Heart left ventricle (tissue), 13 donors: ENCODE results near the gene CKS1B.

ENCODE experiments used
- POLR2A ChIP-seq, 2 donors: fragments of 450-650 bp; IDR thresholded peaks; one replicate each; pipeline ENCODE4 v1.6.1; 2017; ENCODE audit warnings: antibody characterized with exemption in 2 of 2, mild to moderate bottlenecking in 2 of 2, moderate library complexity in 2 of 2
- TF ChIP-seq, protein P1 (sequence below), 12 donors: fragments of 200-600 bp; sonication (generic) in 4 of 12; IDR thresholded peaks; one replicate each; pipeline versions ENCODE4 v1.5.0 to v1.8.0; 2018 to 2022; ENCODE audit warnings: antibody characterized with exemption in 12 of 12, mild to moderate bottlenecking in 5 of 12
- donor health status: ischemic (EF 13 %, LVEDD 7.1; RV severe dilation, severe dysfunction).
- donor health status: DM: no; HTN: yes; CAD: no.
- donor health status: DM: no; HTN: no; CAD: no.
- donor health status: ischemic (EF 25% LVEDD 6.9; RV normal size, moderate dysfunction).
- donor health status: ischemic (EF 25% LVEDD 5.7; RV mildly dilated, moderate dysfunction).
- donor health status: ischemic (EF 35%, LVEDD 5.7; RV mildly dilated, moderate dysfunction).
- donor health status: nonischemic (EF 11% LVEDD 7.7; RV severe dilation, severe dysfunction).
- donor health status: DM: yes; HTN: yes; CAD: no.
- donor health status: PGD.
- donor health status: ischemic (EF 29% LVEDD 5.4; RV normal size, mild dysfunction).
- donor health status: nonischemic (EF 23%, LVEDD 6.1; RV moderate dilation, normal function).

- TF ChIP-seq, protein P1, sequence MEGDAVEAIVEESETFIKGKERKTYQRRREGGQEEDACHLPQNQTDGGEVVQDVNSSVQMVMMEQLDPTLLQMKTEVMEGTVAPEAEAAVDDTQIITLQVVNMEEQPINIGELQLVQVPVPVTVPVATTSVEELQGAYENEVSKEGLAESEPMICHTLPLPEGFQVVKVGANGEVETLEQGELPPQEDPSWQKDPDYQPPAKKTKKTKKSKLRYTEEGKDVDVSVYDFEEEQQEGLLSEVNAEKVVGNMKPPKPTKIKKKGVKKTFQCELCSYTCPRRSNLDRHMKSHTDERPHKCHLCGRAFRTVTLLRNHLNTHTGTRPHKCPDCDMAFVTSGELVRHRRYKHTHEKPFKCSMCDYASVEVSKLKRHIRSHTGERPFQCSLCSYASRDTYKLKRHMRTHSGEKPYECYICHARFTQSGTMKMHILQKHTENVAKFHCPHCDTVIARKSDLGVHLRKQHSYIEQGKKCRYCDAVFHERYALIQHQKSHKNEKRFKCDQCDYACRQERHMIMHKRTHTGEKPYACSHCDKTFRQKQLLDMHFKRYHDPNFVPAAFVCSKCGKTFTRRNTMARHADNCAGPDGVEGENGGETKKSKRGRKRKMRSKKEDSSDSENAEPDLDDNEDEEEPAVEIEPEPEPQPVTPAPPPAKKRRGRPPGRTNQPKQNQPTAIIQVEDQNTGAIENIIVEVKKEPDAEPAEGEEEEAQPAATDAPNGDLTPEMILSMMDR (IDR thresholded peaks at IDR 0.05), result no peak
- no peak for TF ChIP-seq POLR2A (IDR thresholded peaks at IDR 0.05)
These were observed 40.4 kb downstream of the CKS1B start for GRCh38 chr1:155014709-155015508.
